ENCODE measurements around the gene GSAP. TPM values are rescaled to one million over a fixed set of nuclear protein-coding genes. Genes with fewer than 3 reads are reported as not detected.

The GSAP gene
- total and polyA plus RNA-seq, 2 donors (not counting 1 experiment from before 2014, with no cell fraction given), result 140 to 207 TPM

- ChIA-PET POLR2A (interaction anchor here (0.7 to 1.1 kb wide), 2 partner anchors 12 to 15 kb away, joined by 3 to 7 read pairs; partner anchors contain the start of gene GSAP), CTCF (interaction anchor here (2.2 kb wide), 1 partner anchor 13 kb away, joined by 17 read pairs; no protein-coding TSS in a partner anchor)
- TF ChIP-seq CTCF (IDR thresholded peaks at IDR 0.05) (no peak), EZH2 (IDR thresholded peaks at IDR 0.05; ENCODE audit: borderline replicate concordance, insufficient read depth, low read depth, low read length, poor library complexity, severe bottlenecking) (no peak)
- peak overlapping the region; percentile 72 for H3K27ac Mint-ChIP-seq
- Histone ChIP-seq H3K4me3 (ENCODE audit: control extremely low read depth in 1 of 5, extremely low read depth in 1 of 5, insufficient read depth in 1 of 5, low read depth in 2 of 5, low read length in 4 of 5) (no peak overlapping the region), H4K20me1 (ENCODE audit: control insufficient read depth, insufficient read depth, low read length, poor library complexity, severe bottlenecking) (no peaks in the 10 kb centered on the region), H3K36me3 (replicated peaks in 1 of 2; ENCODE audit: control extremely low read depth in 1 of 2, control insufficient read depth in 1 of 2, extremely low read depth in 1 of 2, insufficient read depth in 2 of 2, low read length in 1 of 2) (peaks cover 3 to 36% of the 10 kb centered on the region in 2 experiments), H3K27me3 (replicated peaks in 1 of 4; ENCODE audit: control extremely low read depth in 1 of 4, control insufficient read depth in 3 of 4, insufficient read depth in 4 of 4, low read length in 3 of 4) (no peaks in the 10 kb centered on the region), H3K4me1 (ENCODE audit: control insufficient read depth in 2 of 2, insufficient read depth in 2 of 2, low read length in 2 of 2) (peaks cover 19 to 23% of the 10 kb centered on the region in 2 donors), H3K27ac (ENCODE audit: low read length in 2 of 2) (peak overlapping the region in 1 of 2 donors; percentile 2), H2AFZ (ENCODE audit: insufficient read depth, low read depth, low read length, poor library complexity, severe bottlenecking) (peak overlapping the region; percentile 0), H3K79me2 (ENCODE audit: control insufficient read depth, insufficient read depth, low read length) (peaks cover 41% of the 10 kb centered on the region), H3K9me3 (ENCODE audit: control extremely low read depth in 1 of 3, control insufficient read depth in 2 of 3, insufficient read depth in 1 of 3, low read length in 2 of 3) (no peaks in the 10 kb centered on the region), H3K4me2 (replicated peaks; ENCODE audit: low read depth, low read length, poor library complexity, severe bottlenecking) (peak overlapping the region; percentile 12), H3K9ac (ENCODE audit: low read length) (no peak overlapping the region)
- ATAC-seq (ENCODE audit: low read depth) (no peak), DNase-seq (no peak)
- H3K4me1 Mint-ChIP-seq, result peaks cover 43% of the 10 kb centered on the region
- no CpG with 5 or more reads among the region's 2 CpGs for WGBS (ENCODE audit: insufficient coverage)
- intact Hi-C loops (cut with micrococcal nuclease), result loop anchor here (1.0 to 2.0 kb wide), 2 partner anchors 9 to 14 kb away; no protein-coding TSS in a partner anchor
- H3K27me3 Mint-ChIP-seq, result no peaks in the 10 kb centered on the region
- H3K4me3 Mint-ChIP-seq, result peak overlapping the region; percentile 49
- H3K9me3 Mint-ChIP-seq (ENCODE audit: insufficient read depth), result no peaks in the 10 kb centered on the region
Measured at GRCh38 chr7:77401002-77401401, 15.1 kb downstream of the GSAP start.

- Histone ChIP-seq H3K4me2 (replicated peaks; ENCODE audit: low read depth, low read length, poor library complexity, severe bottlenecking) (peak overlapping the region; percentile 47), H3K36me3 (replicated peaks in 1 of 2; ENCODE audit: control extremely low read depth in 1 of 2, control insufficient read depth in 1 of 2, extremely low read depth in 1 of 2, insufficient read depth in 2 of 2, low read length in 1 of 2) (peaks cover 3 to 47% of the 10 kb centered on the region in 2 experiments), H2AFZ (ENCODE audit: insufficient read depth, low read depth, low read length, poor library complexity, severe bottlenecking) (no peak overlapping the region), H3K27me3 (replicated peaks in 1 of 4; ENCODE audit: control extremely low read depth in 1 of 4, control insufficient read depth in 3 of 4, insufficient read depth in 4 of 4, low read length in 3 of 4) (no peaks in the 10 kb centered on the region), H3K9me3 (ENCODE audit: control extremely low read depth in 1 of 3, control insufficient read depth in 2 of 3, insufficient read depth in 1 of 3, low read length in 2 of 3) (no peaks in the 10 kb centered on the region), H3K4me1 (ENCODE audit: control insufficient read depth in 2 of 2, insufficient read depth in 2 of 2, low read length in 2 of 2) (peaks cover 19 to 23% of the 10 kb centered on the region in 2 donors), H3K9ac (ENCODE audit: low read length) (no peak overlapping the region), H3K27ac (ENCODE audit: low read length in 2 of 2) (peak overlapping the region in 1 of 2 donors; percentile 25), H3K4me3 (ENCODE audit: control extremely low read depth in 1 of 5, extremely low read depth in 1 of 5, insufficient read depth in 1 of 5, low read depth in 2 of 5, low read length in 4 of 5) (no peak overlapping the region), H3K79me2 (ENCODE audit: control insufficient read depth, insufficient read depth, low read length) (peaks cover 38% of the 10 kb centered on the region), H4K20me1 (ENCODE audit: control insufficient read depth, insufficient read depth, low read length, poor library complexity, severe bottlenecking) (no peaks in the 10 kb centered on the region)
- intact Hi-C loops (cut with micrococcal nuclease), result loop anchor here (2.0 kb wide), 1 partner anchor 15 kb away; no protein-coding TSS in a partner anchor
- Mint-ChIP-seq H3K4me3 (peak overlapping the region; percentile 58), H3K9me3 (ENCODE audit: insufficient read depth) (no peaks in the 10 kb centered on the region), H3K27me3 (no peaks in the 10 kb centered on the region), H3K27ac (peak overlapping the region; percentile 84), H3K4me1 (peaks cover 45% of the 10 kb centered on the region)
- ChIA-PET POLR2A (interaction anchor here (0.6 to 1.1 kb wide), 2 partner anchors 9 to 17 kb away, joined by 3 to 12 read pairs; no protein-coding TSS in a partner anchor), CTCF (interaction anchor here (1.4 to 1.5 kb wide), 2 partner anchors 13 to 15 kb away, joined by 3 read pairs; no protein-coding TSS in a partner anchor)
- no peak for ATAC-seq (ENCODE audit: low read depth)
- WGBS (ENCODE audit: insufficient coverage), result 63% methylated on average over 1 of the region's 2 CpGs
- TF ChIP-seq CTCF (IDR thresholded peaks at IDR 0.05) (no peak), EZH2 (IDR thresholded peaks at IDR 0.05; ENCODE audit: borderline replicate concordance, insufficient read depth, low read depth, low read length, poor library complexity, severe bottlenecking) (no peak)
- DNase-seq, result no peak
Measured at GRCh38 chr7:77399816-77400215, 16.3 kb downstream of the GSAP start.

All from B cell (primary cell).